RWPE2 (cell line): ENCODE measurements around the gene CSN3.

Source experiments
- ATAC-seq: fragments of 200-7000 bp; cut with Tn5 transposase; 3 replicates; pipeline ENCODE4 v1.9.1; 2021; ENCODE audit warnings: low read depth
- DNase-seq: peaks from one replicate; pipeline ENCODE4 v3.0.0-alpha.2; 2020; ENCODE audit warnings: low spot score
- H3K27ac ChIP-seq: fragments of 450-650 bp; 2 replicates; pipeline ENCODE4 v1.5.1; 2017; ENCODE audit warnings: mild to moderate bottlenecking; ENCODE audit not compliant: poor library complexity, severe bottlenecking
- H3K27me3 ChIP-seq: fragments of 250-450 bp; sonication (Bioruptor Pico); 2 replicates; pipeline ENCODE4 v1.5.1; 2021; ENCODE audit warnings: mild to moderate bottlenecking, moderate library complexity; ENCODE audit not compliant: insufficient read depth, poor library complexity, severe bottlenecking
- H3K36me3 ChIP-seq: fragments of 250-450 bp; sonication (Bioruptor Pico); 2 replicates; pipeline ENCODE4 v1.5.1; 2020; ENCODE audit warnings: low read depth, mild to moderate bottlenecking, moderate library complexity
- H3K4me1 ChIP-seq: fragments of 250-450 bp; sonication (Bioruptor Pico); 2 replicates; pipeline ENCODE4 v1.5.1; 2021; ENCODE audit warnings: mild to moderate bottlenecking, moderate library complexity; ENCODE audit not compliant: insufficient read depth, poor library complexity, severe bottlenecking
- H3K4me3 ChIP-seq: fragments of 250-450 bp; sonication (Bioruptor Pico); 2 replicates; pipeline ENCODE4 v1.5.1; 2021; ENCODE audit warnings: mild to moderate bottlenecking, moderate library complexity; ENCODE audit not compliant: severe bottlenecking
- H3K9me3 ChIP-seq: fragments of 250-450 bp; sonication (Bioruptor Pico); 2 replicates; pipeline ENCODE4 v1.5.1; 2021; ENCODE audit warnings: mild to moderate bottlenecking, moderate library complexity; ENCODE audit not compliant: severe bottlenecking
- TF ChIP-seq, protein P1 (sequence below): fragments of 450-650 bp; IDR thresholded peaks from one replicate; pipeline ENCODE4 v1.5.1; 2017; ENCODE audit warnings: mild to moderate bottlenecking, moderate library complexity; ENCODE audit not compliant: poor library complexity, severe bottlenecking

The CSN3 gene

DNA sequence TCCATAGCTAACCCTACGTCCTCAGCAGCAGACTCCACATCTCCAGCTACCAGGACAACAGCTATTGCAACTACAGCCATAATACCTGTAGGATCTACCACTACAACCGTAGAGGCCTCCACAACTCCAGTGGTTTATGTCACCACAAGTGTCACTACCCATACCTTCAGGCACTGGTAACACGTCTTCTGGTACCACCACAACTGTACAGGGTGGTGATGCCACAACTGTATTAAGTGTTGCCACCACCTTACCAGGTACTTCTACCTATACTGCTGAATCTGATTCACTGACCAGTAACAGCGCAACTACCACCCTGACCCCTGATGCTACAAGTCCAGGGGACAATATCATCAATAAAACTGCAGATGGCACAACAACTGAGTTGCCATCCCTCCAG is 57.8 kb downstream of the CSN3 start:
- no peaks in the 10 kb centered on the region for H3K27me3 ChIP-seq
- no peaks in the 10 kb centered on the region for H3K9me3 ChIP-seq
- no peak overlapping the region for H3K27ac ChIP-seq
- no peak overlapping the region for H3K4me3 ChIP-seq
- no peak for ATAC-seq
- H3K4me1 ChIP-seq, result no peaks in the 10 kb centered on the region
- H3K36me3 ChIP-seq, result no peaks in the 10 kb centered on the region
- TF ChIP-seq, protein P1, sequence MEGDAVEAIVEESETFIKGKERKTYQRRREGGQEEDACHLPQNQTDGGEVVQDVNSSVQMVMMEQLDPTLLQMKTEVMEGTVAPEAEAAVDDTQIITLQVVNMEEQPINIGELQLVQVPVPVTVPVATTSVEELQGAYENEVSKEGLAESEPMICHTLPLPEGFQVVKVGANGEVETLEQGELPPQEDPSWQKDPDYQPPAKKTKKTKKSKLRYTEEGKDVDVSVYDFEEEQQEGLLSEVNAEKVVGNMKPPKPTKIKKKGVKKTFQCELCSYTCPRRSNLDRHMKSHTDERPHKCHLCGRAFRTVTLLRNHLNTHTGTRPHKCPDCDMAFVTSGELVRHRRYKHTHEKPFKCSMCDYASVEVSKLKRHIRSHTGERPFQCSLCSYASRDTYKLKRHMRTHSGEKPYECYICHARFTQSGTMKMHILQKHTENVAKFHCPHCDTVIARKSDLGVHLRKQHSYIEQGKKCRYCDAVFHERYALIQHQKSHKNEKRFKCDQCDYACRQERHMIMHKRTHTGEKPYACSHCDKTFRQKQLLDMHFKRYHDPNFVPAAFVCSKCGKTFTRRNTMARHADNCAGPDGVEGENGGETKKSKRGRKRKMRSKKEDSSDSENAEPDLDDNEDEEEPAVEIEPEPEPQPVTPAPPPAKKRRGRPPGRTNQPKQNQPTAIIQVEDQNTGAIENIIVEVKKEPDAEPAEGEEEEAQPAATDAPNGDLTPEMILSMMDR, result no peak
- DNase-seq, result no peak
